AG04450 (cell line): ENCODE measurements around the gene XPO4. TPM values are rescaled to one million over a fixed set of nuclear protein-coding genes. Genes with fewer than 3 reads are reported as not detected.
"Not testable (repeated sequence)": the region's sequence is repeated elsewhere in the genome, so short reads cannot be mapped to it uniquely, and the experiment has no call there.

Source experiments
- CTCF ChIA-PET: fragments of 300-600, 350-600 bp; formaldehyde crosslinking; extraction: SDS; loops from one replicate; lab custom pipeline; 2022; ENCODE audit warnings: antibody characterized with exemption, inconsistent platforms; lab: Charles Lee
- POLR2A ChIA-PET: fragments of 350-600 bp; formaldehyde crosslinking; extraction: SDS; loops from one replicate; lab custom pipeline; 2021; ENCODE audit warnings: antibody characterized with exemption, inconsistent platforms; lab: Yijun Ruan, JAX
- DNase-seq: peaks from one replicate; pipeline ENCODE4 v3.0.0-alpha.2; 2011; ENCODE audit warnings: low read depth, low spot score
- H3K27ac ChIP-seq: one replicate; pipeline ENCODE4 v1.5.1; 2012; ENCODE audit warnings: low read depth, low read length, control low read depth
- H3K27me3 ChIP-seq: one replicate; pipeline ENCODE4 v1.6.0; 2012; ENCODE audit warnings: low read length; ENCODE audit not compliant: control insufficient read depth, insufficient read depth
- H3K4me3 ChIP-seq: 2 replicates; pipeline ENCODE4 v1.5.1; 2011; ENCODE audit warnings: mild to moderate bottlenecking, low read depth, low read length, control low read depth
- H3K9me3 ChIP-seq: 2 replicates; pipeline ENCODE4 v1.5.1; 2012; ENCODE audit warnings: low read length; ENCODE audit not compliant: control insufficient read depth, insufficient read depth
- CTCF ChIP-seq: IDR thresholded peaks from 2 replicates; pipeline ENCODE4 v1.5.1; 2011; ENCODE audit warnings: low read depth, low read length, control low read depth, inconsistent platforms
- polyA plus RNA-seq: library from polyadenylated mRNA; depleted of rRNA; stranded (reverse); fragments of >200 nt; gene quantifications from 2 replicates; pipeline ENCODE4 v1.2.3, GENCODE V29; 2011

Gene XPO4
- polyA plus RNA-seq, 1 experiment = 14.4 TPM

GRCh38 chr13:20891768-20892167 is 10.8 kb downstream of the XPO4 start:
- ChIA-PET POLR2A (interaction anchor here (0.6 kb wide), 2 partner anchors 8 to 795 kb away, joined by 3 to 4 read pairs; no protein-coding TSS in a partner anchor), CTCF (interaction anchor here (0.6 to 0.7 kb wide), 2 partner anchors 9 kb away, joined by 3 read pairs; no protein-coding TSS in a partner anchor)
- no peak for TF ChIP-seq CTCF
- Histone ChIP-seq H3K27me3 (no peaks in the 10 kb centered on the region), H3K9me3 (no peaks in the 10 kb centered on the region), H3K27ac (no peak overlapping the region), H3K4me3 (no peak overlapping the region)
- DNase-seq = no peak

- POLR2A ChIA-PET = no interaction called here
These were observed 11.5 kb downstream of the XPO4 start for GRCh38 chr13:20891034-20891433.

GRCh38 chr13:20890540-20890939 is 12.0 kb downstream of the XPO4 start:
- CTCF ChIA-PET, H3K9me3 ChIP-seq, DNase-seq, H3K4me3 ChIP-seq, H3K27ac ChIP-seq, H3K27me3 ChIP-seq, POLR2A ChIA-PET: not testable (repeated sequence)

More at GRCh38 chr13:20891034-20891433, 11.5 kb downstream of the XPO4 start:
- Histone ChIP-seq H3K27ac (no peak overlapping the region), H3K4me3 (no peak overlapping the region), H3K27me3 (no peaks in the 10 kb centered on the region), H3K9me3 (no peaks in the 10 kb centered on the region)
- CTCF ChIA-PET = no interaction called here
- DNase-seq = no peak
- no peak for TF ChIP-seq CTCF

- Histone ChIP-seq H3K27ac (peak overlapping the region; percentile 11), H3K9me3 (no peaks in the 10 kb centered on the region), H3K4me3 (no peak overlapping the region), H3K27me3 (no peaks in the 10 kb centered on the region)
- no peak for DNase-seq
- no peak for TF ChIP-seq CTCF
- POLR2A ChIA-PET = no interaction called here
- CTCF ChIA-PET = no interaction called here
These were observed 20.3 kb downstream of the XPO4 start for GRCh38 chr13:20882206-20882605.

- Histone ChIP-seq H3K27me3 (no peaks in the 10 kb centered on the region), H3K9me3 (peaks cover 5% of the 10 kb centered on the region; the same call in 1 of the 2 replicates), H3K4me3 (no peak overlapping the region), H3K27ac (no peak overlapping the region)
- no peak for DNase-seq
- no peak for TF ChIP-seq CTCF
- POLR2A ChIA-PET = no interaction called here
- CTCF ChIA-PET = no interaction called here
These were observed 24.6 kb downstream of the XPO4 start for GRCh38 chr13:20877902-20878301.

GRCh38 chr13:20876802-20877201 is 25.7 kb downstream of the XPO4 start:
- H3K27me3 ChIP-seq, H3K27ac ChIP-seq, DNase-seq, POLR2A ChIA-PET, CTCF ChIA-PET, H3K9me3 ChIP-seq, H3K4me3 ChIP-seq: not testable (repeated sequence)

GRCh38 chr13:20874439-20874838 is 28.1 kb downstream of the XPO4 start:
- CTCF ChIA-PET, DNase-seq, H3K9me3 ChIP-seq, POLR2A ChIA-PET, H3K4me3 ChIP-seq, H3K27ac ChIP-seq, H3K27me3 ChIP-seq: not testable (repeated sequence)
